Osteoblast (primary cell): ENCODE results near the gene BORCS5. TPM values are rescaled to one million over a fixed set of nuclear protein-coding genes. Genes with fewer than 3 reads are reported as not detected.

Source experiments
- DNase-seq: peaks from one replicate; pipeline ENCODE4 v3.0.0; 2011; ENCODE audit warnings: low spot score, mixed read lengths; ENCODE audit not compliant: insufficient read length; ENCODE audit errors: missing footprints
- H2AFZ ChIP-seq: 2 replicates; pipeline ENCODE4 v1.6.0; 2011; ENCODE audit warnings: mild to moderate bottlenecking, low read length
- H3K27ac ChIP-seq: 2 replicates; pipeline ENCODE4 v1.5.1; 2011; ENCODE audit warnings: mild to moderate bottlenecking, low read depth, low read length, moderate library complexity
- H3K27me3 ChIP-seq: 2 replicates; pipeline ENCODE4 v1.6.0; 2012; ENCODE audit warnings: mild to moderate bottlenecking, control low read depth, inconsistent platforms, low read length, moderate library complexity; ENCODE audit not compliant: insufficient read depth
- H3K36me3 ChIP-seq: 2 replicates; pipeline ENCODE4 v1.5.1; 2011; ENCODE audit warnings: mild to moderate bottlenecking, low read length, control low read depth, moderate library complexity; ENCODE audit not compliant: insufficient read depth
- H3K4me1 ChIP-seq: 2 replicates; pipeline ENCODE4 v1.5.1; 2011; ENCODE audit warnings: mild to moderate bottlenecking, low read length, control low read depth, moderate library complexity; ENCODE audit not compliant: insufficient read depth
- H3K4me2 ChIP-seq: 2 replicates; pipeline ENCODE4 v1.6.0; 2011; ENCODE audit warnings: mild to moderate bottlenecking, low read length; ENCODE audit not compliant: insufficient read depth
- H3K4me3 ChIP-seq: fragments of 200-600 bp; sonication (generic); 3 replicates; pipeline ENCODE4 v1.5.1; 2012; ENCODE audit warnings: mild to moderate bottlenecking, low read length, inconsistent platforms; ENCODE audit not compliant: insufficient read depth
- H3K79me2 ChIP-seq: 2 replicates; pipeline ENCODE4 v1.6.0; 2012; ENCODE audit warnings: mild to moderate bottlenecking, low read length, control low read depth, inconsistent platforms; ENCODE audit not compliant: insufficient read depth
- H3K9me3 ChIP-seq: 2 replicates; pipeline ENCODE4 v1.5.1; 2011; ENCODE audit warnings: low read depth, low read length, control low read depth
- H4K20me1 ChIP-seq: 2 replicates; pipeline ENCODE4 v1.6.0; 2012; ENCODE audit warnings: mild to moderate bottlenecking, low read length, control low read depth; ENCODE audit not compliant: insufficient read depth
- CTCF ChIP-seq: IDR thresholded peaks from 2 replicates; pipeline ENCODE4 v1.5.1; 2011; ENCODE audit warnings: mild to moderate bottlenecking, low read depth, low read length, moderate library complexity; ENCODE audit errors: extremely low read depth
- total RNA-seq: library from RNA; depleted of rRNA; stranded (reverse); fragments of >200 nt; gene quantifications from 2 replicates; pipeline ENCODE4 v1.2.3, GENCODE V29; 2012

Gene BORCS5
- total RNA-seq, 1 donor, result 14.8 TPM

- DNase-seq, result no peak
- no peak for TF ChIP-seq CTCF
- no peak overlapping the region for H3K4me2 ChIP-seq
- H3K79me2 ChIP-seq, result peaks cover 8% of the 10 kb centered on the region
- peak overlapping the region; percentile 82 for H3K27ac ChIP-seq
- peaks cover 52% of the 10 kb centered on the region for H3K4me1 ChIP-seq
- no peaks in the 10 kb centered on the region for H4K20me1 ChIP-seq
- H3K27me3 ChIP-seq, result no peaks in the 10 kb centered on the region
- no peak overlapping the region for H3K4me3 ChIP-seq
- no peaks in the 10 kb centered on the region for H3K9me3 ChIP-seq
- no peaks in the 10 kb centered on the region for H3K36me3 ChIP-seq
- no peak overlapping the region for H2AFZ ChIP-seq
These were observed 151.7 kb downstream of the BORCS5 start for GRCh38 chr12:12508612-12509011.

GRCh38 chr12:12510141-12510540 is 153.3 kb downstream of the BORCS5 start:
- TF ChIP-seq CTCF, result no peak
- H2AFZ ChIP-seq, result no peak overlapping the region
- no peaks in the 10 kb centered on the region for H4K20me1 ChIP-seq
- no peaks in the 10 kb centered on the region for H3K27me3 ChIP-seq
- DNase-seq, result peak; percentile 85
- peaks cover 3% of the 10 kb centered on the region for H3K79me2 ChIP-seq
- peak overlapping the region; percentile 43 for H3K4me2 ChIP-seq
- peak overlapping the region; percentile 82 for H3K27ac ChIP-seq
- no peaks in the 10 kb centered on the region for H3K36me3 ChIP-seq
- no peaks in the 10 kb centered on the region for H3K9me3 ChIP-seq
- H3K4me3 ChIP-seq, result peak overlapping the region; percentile 5
- H3K4me1 ChIP-seq, result peaks cover 51% of the 10 kb centered on the region

GRCh38 chr12:12510551-12510950 is 153.7 kb downstream of the BORCS5 start:
- Histone ChIP-seq H3K4me3 (no peak overlapping the region), H3K79me2 (no peaks in the 10 kb centered on the region), H3K27ac (peak overlapping the region; percentile 82), H3K9me3 (no peaks in the 10 kb centered on the region), H3K36me3 (no peaks in the 10 kb centered on the region), H3K4me2 (peak overlapping the region; percentile 43), H3K4me1 (peaks cover 47% of the 10 kb centered on the region), H3K27me3 (no peaks in the 10 kb centered on the region), H4K20me1 (no peaks in the 10 kb centered on the region), H2AFZ (no peak overlapping the region)
- no peak for TF ChIP-seq CTCF
- DNase-seq, result no peak

GRCh38 chr12:12511021-12511783 is 154.3 kb downstream of the BORCS5 start:
- H3K4me1 ChIP-seq, result peaks cover 41% of the 10 kb centered on the region
- H4K20me1 ChIP-seq, result no peaks in the 10 kb centered on the region
- no peaks in the 10 kb centered on the region for H3K36me3 ChIP-seq
- no peak for DNase-seq
- H3K79me2 ChIP-seq, result no peaks in the 10 kb centered on the region
- no peaks in the 10 kb centered on the region for H3K9me3 ChIP-seq
- no peak overlapping the region for H2AFZ ChIP-seq
- H3K4me3 ChIP-seq, result no peak overlapping the region
- no peak overlapping the region for H3K4me2 ChIP-seq
- no peaks in the 10 kb centered on the region for H3K27me3 ChIP-seq
- H3K27ac ChIP-seq, result peak overlapping the region; percentile 82
- no peak for TF ChIP-seq CTCF
